WTC11 (cell line): ENCODE results near the gene TMEM204. TPM values are rescaled to one million over a fixed set of nuclear protein-coding genes. Genes with fewer than 3 reads are reported as not detected.
A peak's percentile ranks its signal among the peaks of the same experiment; 100 is the strongest.

Experiments used
- ATAC-seq: fragments of 200-7000 bp; cut with Tn5 transposase; 2 replicates; pipeline ENCODE4 v1.10.0; 2021; ENCODE audit warnings: mild to moderate bottlenecking, moderate library complexity
- CTCF ChIA-PET: fragments of 300-600 bp; sonication (Branson Sonifier 250); formaldehyde crosslinking; loops from one replicate; lab custom pipeline; 2021; ENCODE audit warnings: antibody characterized with exemption; lab: Charles Lee
- POLR2A ChIA-PET: fragments of 350-600 bp; sonication (Branson Sonifier 250); formaldehyde crosslinking; loops from one replicate; lab custom pipeline; 2021; ENCODE audit warnings: antibody characterized with exemption; lab: Charles Lee
- DNase-seq: peaks from one replicate; pipeline ENCODE4 v3.0.0; 2021; ENCODE audit warnings: low spot score
- H3K27ac Mint-ChIP-seq: 2 replicates; pipeline ENCODE4 v1.8.0; 2021; ENCODE audit warnings: mixed read lengths
- H3K27me3 Mint-ChIP-seq: 2 replicates; pipeline ENCODE4 v1.8.0; 2021; ENCODE audit warnings: low read depth, mild to moderate bottlenecking, moderate library complexity, mixed read lengths
- H3K36me3 Mint-ChIP-seq: 2 replicates; pipeline ENCODE4 v1.8.0; 2021; ENCODE audit warnings: mixed read lengths
- H3K4me1 Mint-ChIP-seq: 2 replicates; pipeline ENCODE4 v1.8.0; 2022; ENCODE audit warnings: mixed read lengths
- H3K4me3 Mint-ChIP-seq: 2 replicates; pipeline ENCODE4 v1.8.0; 2021; ENCODE audit warnings: mild to moderate bottlenecking, moderate library complexity, mixed read lengths
- H3K9me3 Mint-ChIP-seq: 2 replicates; pipeline ENCODE4 v1.8.0; 2021; ENCODE audit warnings: mixed read lengths
- ATF1 ChIP-seq: sonication (generic); formaldehyde crosslinking; IDR thresholded peaks from 2 replicates; pipeline ENCODE4 v1.8.1; 2023; ENCODE audit warnings: mild to moderate bottlenecking, moderate library complexity, missing genetic modification reagents
- E2F4 ChIP-seq: sonication (generic); formaldehyde crosslinking; IDR thresholded peaks from 2 replicates; pipeline ENCODE4 v1.8.1; 2022; ENCODE audit warnings: low read depth, mild to moderate bottlenecking, moderate library complexity, missing genetic modification reagents, borderline replicate concordance
- EMX1 ChIP-seq: fragments of 250-450 bp; sonication (Bioruptor Pico); IDR thresholded peaks from 2 replicates; pipeline ENCODE4 v1.8.0; 2021; ENCODE audit warnings: mild to moderate bottlenecking
- ETV6 ChIP-seq: sonication (generic); formaldehyde crosslinking; IDR thresholded peaks from 2 replicates; pipeline ENCODE4 v1.8.1; 2022; ENCODE audit warnings: mild to moderate bottlenecking, missing genetic modification reagents
- HMGA2 ChIP-seq: fragments of 250-450 bp; sonication (Bioruptor Pico); IDR thresholded peaks from 2 replicates; pipeline ENCODE4 v1.4.0; 2021; ENCODE audit warnings: mild to moderate bottlenecking, moderate library complexity
- JAZF1 ChIP-seq: fragments of 250-450 bp; sonication (Bioruptor Pico); IDR thresholded peaks from 2 replicates; pipeline ENCODE4 v1.9.0; 2021; ENCODE audit warnings: moderate library complexity, mild to moderate bottlenecking, inconsistent platforms
- JUN ChIP-seq: sonication (generic); formaldehyde crosslinking; IDR thresholded peaks from 2 replicates; pipeline ENCODE4 v1.8.0; 2023; ENCODE audit warnings: mild to moderate bottlenecking, missing genetic modification reagents
- MAX ChIP-seq: sonication (generic); formaldehyde crosslinking; IDR thresholded peaks from 2 replicates; pipeline ENCODE4 v1.8.0; 2022; ENCODE audit warnings: mild to moderate bottlenecking, missing genetic modification reagents
- MXD4 ChIP-seq: fragments of 250-450 bp; sonication (Bioruptor Pico); IDR thresholded peaks from 2 replicates; pipeline ENCODE4 v1.8.0; 2021; ENCODE audit warnings: mild to moderate bottlenecking, moderate library complexity, borderline replicate concordance
- NFATC4 ChIP-seq: fragments of 250-450 bp; sonication (Bioruptor Pico); IDR thresholded peaks from 2 replicates; pipeline ENCODE4 v1.9.0; 2021; ENCODE audit warnings: mild to moderate bottlenecking
- SP1 ChIP-seq: sonication (generic); formaldehyde crosslinking; conservative IDR thresholded peaks from 2 replicates; pipeline ENCODE4 v1.8.1; 2022; ENCODE audit warnings: missing genetic modification reagents
- TCF7 ChIP-seq: sonication (generic); formaldehyde crosslinking; IDR thresholded peaks from 2 replicates; pipeline ENCODE4 v1.8.0; 2022; ENCODE audit warnings: mild to moderate bottlenecking, low read depth, missing genetic modification reagents, moderate library complexity
- USF1 ChIP-seq: sonication (generic); formaldehyde crosslinking; IDR thresholded peaks from 2 replicates; pipeline ENCODE4 v1.8.0; 2022; ENCODE audit warnings: mild to moderate bottlenecking, missing genetic modification reagents
- USF2 ChIP-seq: sonication (generic); formaldehyde crosslinking; IDR thresholded peaks from 2 replicates; pipeline ENCODE4 v1.8.1; 2023; ENCODE audit warnings: mild to moderate bottlenecking, missing genetic modification reagents, moderate library complexity
- ZNF219 ChIP-seq: sonication (generic); formaldehyde crosslinking; IDR thresholded peaks from 2 replicates; pipeline ENCODE4 v1.8.0; 2023; ENCODE audit warnings: missing genetic modification reagents, mild to moderate bottlenecking, borderline replicate concordance
- ZNF317 ChIP-seq: sonication (generic); formaldehyde crosslinking; IDR thresholded peaks from 2 replicates; pipeline ENCODE4 v1.8.1; 2023; ENCODE audit warnings: low read depth, mild to moderate bottlenecking, moderate library complexity, missing genetic modification reagents, borderline replicate concordance
- ZSCAN18 ChIP-seq: fragments of 250-450 bp; sonication (Bioruptor Pico); IDR thresholded peaks from 2 replicates; pipeline ENCODE4 v2.1.2; 2022; ENCODE audit warnings: mild to moderate bottlenecking, moderate library complexity
- total RNA-seq: library from RNA; stranded (reverse); gene quantifications from 3 replicates; pipeline ENCODE4 v1.2.3, GENCODE V29; 2021
- TF ChIP-seq, protein P1 (sequence below): fragments of 250-450 bp; sonication (Bioruptor Pico); conservative IDR thresholded peaks from 2 replicates; pipeline ENCODE4 v1.9.0; 2021; ENCODE audit warnings: mild to moderate bottlenecking
- TF ChIP-seq, protein P2 (sequence below): sonication (generic); formaldehyde crosslinking; IDR thresholded peaks from 2 replicates; pipeline ENCODE4 v1.8.1; 2022; ENCODE audit warnings: mild to moderate bottlenecking, missing genetic modification reagents, moderate library complexity, borderline replicate concordance
- TF ChIP-seq, protein P3 (sequence below): sonication (generic); formaldehyde crosslinking; IDR thresholded peaks from 2 replicates; pipeline ENCODE4 v1.8.0; 2023; ENCODE audit warnings: missing genetic modification reagents
- TF ChIP-seq, protein P4 (sequence below): sonication (generic); formaldehyde crosslinking; IDR thresholded peaks from 2 replicates; pipeline ENCODE4 v1.8.1; 2022; ENCODE audit warnings: missing genetic modification reagents, borderline replicate concordance

The TMEM204 gene
- total RNA-seq, 1 experiment from 2014 or later, result 0.35 TPM

DNA sequence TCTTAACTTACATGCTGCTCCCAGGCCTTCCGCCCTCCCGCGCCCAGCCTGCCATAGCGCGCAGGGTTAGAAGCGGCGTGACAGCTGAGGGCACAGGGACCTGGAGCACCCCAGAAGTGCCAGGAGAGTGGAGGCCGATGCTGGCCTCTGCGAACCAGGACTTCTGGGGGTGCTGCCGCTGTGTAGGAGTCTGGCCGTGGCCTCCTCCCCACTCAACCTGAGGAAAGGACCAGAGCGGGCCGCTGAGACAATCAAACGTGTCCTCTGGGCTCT is 1.9 kb upstream of the TMEM204 start:
- no peak overlapping the region for H3K4me3 Mint-ChIP-seq
- H3K4me1 Mint-ChIP-seq, result no peaks in the 10 kb centered on the region
- ChIA-PET CTCF (no interaction called here), POLR2A (no interaction called here)
- no peak for DNase-seq
- no peak for TF ChIP-seq ZNF219 (CRISPR knock-in tag)
- TF ChIP-seq MXD4, result no peak
- TF ChIP-seq ZSCAN18 (CRISPR knock-in tag), result no peak
- TF ChIP-seq USF1, result no peak
- H3K27me3 Mint-ChIP-seq, result no peaks in the 10 kb centered on the region
- H3K9me3 Mint-ChIP-seq, result no peaks in the 10 kb centered on the region
- ATAC-seq, result no peak
- H3K36me3 Mint-ChIP-seq, result no peaks in the 10 kb centered on the region
- no peak overlapping the region for H3K27ac Mint-ChIP-seq

DNA sequence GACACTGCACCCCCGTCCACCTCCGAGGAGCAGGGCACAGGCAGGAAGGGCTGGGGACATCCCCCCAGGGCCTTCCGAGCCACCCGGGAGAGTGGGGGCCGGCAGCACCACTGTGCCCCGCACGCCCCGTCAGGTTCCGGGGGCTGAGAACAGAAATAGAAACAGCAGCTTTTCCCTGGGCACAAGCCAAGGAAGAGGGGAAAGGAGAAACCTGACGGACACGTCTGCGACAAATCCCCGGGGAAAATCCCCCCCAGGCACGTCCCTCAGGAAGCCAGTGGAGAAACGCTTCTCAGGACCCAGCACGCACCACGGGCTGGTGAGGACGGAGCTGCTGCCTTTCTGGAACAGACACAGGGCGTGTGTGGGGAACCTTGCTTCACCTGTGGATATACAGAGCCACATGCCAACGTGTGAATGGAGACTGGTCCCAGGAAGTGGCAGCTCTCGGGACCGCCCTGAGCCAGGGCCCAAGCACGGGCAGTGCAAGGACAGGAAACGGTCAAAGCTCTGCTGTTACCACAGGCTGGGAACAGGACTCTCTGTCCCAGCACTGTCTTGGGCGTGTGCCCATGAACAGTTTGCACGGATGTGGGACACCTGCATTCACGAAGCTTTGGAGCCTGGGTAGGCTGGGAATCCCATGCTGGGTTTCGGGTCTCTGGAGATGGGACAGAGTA is 1.2 kb upstream of the TMEM204 start:
- TF ChIP-seq E2F4 (no peak), NFATC4 (CRISPR knock-in tag) (no peak), MAX (no peak), USF2 (no peak), TCF7 (CRISPR knock-in tag) (no peak), JAZF1 (CRISPR knock-in tag) (no peak)
- no peaks in the 10 kb centered on the region for H3K4me1 Mint-ChIP-seq
- POLR2A ChIA-PET, result no interaction called here
- H3K27ac Mint-ChIP-seq, result 0 out of 2 replicates have a peak overlapping the region, but pooled peaks have one; percentile 68
- ATAC-seq (no peak), DNase-seq (no peak)
- no peaks in the 10 kb centered on the region for H3K9me3 Mint-ChIP-seq
- H3K4me3 Mint-ChIP-seq, result no peak overlapping the region
- no peaks in the 10 kb centered on the region for H3K36me3 Mint-ChIP-seq
- CTCF ChIA-PET, result no interaction called here
- no peaks in the 10 kb centered on the region for H3K27me3 Mint-ChIP-seq

GRCh38 chr16:1532771-1533170 is 695 bp upstream of the TMEM204 start:
- DNase-seq (no peak), ATAC-seq (no peak)
- H3K27me3 Mint-ChIP-seq, result no peaks in the 10 kb centered on the region
- H3K36me3 Mint-ChIP-seq, result no peaks in the 10 kb centered on the region
- no peak overlapping the region for H3K4me3 Mint-ChIP-seq
- ChIA-PET CTCF (no interaction called here), POLR2A (no interaction called here)
- no peaks in the 10 kb centered on the region for H3K9me3 Mint-ChIP-seq
- H3K27ac Mint-ChIP-seq, result no peak overlapping the region
- no peaks in the 10 kb centered on the region for H3K4me1 Mint-ChIP-seq
- TF ChIP-seq EMX1 (CRISPR knock-in tag) (no peak), ATF1 (CRISPR knock-in tag) (no peak), HMGA2 (CRISPR knock-in tag) (no peak), SP1 (no peak), ZNF317 (CRISPR knock-in tag) (no peak), JUN (CRISPR knock-in tag) (no peak), ETV6 (CRISPR knock-in tag) (no peak), ZNF219 (CRISPR knock-in tag) (no peak)
- TF ChIP-seq, protein P1, sequence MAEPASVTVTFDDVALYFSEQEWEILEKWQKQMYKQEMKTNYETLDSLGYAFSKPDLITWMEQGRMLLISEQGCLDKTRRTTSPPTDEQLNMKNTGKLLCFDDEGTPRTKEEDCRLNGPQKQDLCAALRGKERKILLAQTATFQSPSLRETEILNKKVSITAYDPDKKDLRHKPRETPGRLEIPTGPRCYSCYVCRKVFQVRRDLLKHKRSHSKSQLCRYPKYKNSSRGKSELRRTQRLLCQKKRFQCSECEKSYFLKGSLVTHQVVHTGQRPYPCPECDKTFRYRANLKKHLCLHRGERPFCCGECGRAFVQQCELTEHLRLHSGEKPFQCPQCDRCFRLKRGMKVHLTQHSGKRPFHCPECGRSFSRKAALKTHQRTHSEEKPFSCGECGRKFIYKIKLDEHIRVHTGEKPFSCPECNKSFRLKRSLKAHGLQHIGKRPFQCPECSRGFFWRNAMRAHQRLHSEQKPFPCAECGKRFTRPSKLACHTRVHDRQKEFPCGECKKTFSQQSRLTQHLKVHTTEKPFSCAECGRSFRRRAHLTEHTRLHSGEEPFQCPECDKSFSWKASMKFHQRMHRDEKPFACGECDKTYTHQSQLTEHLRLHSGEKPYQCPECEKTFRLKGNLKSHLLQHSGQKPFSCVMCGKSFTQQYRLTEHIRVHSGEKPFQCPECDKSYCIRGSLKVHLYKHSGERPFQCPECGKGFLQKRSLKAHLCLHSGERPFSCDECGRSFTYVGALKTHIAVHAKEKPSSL (CRISPR knock-in tag), result no peak
- TF ChIP-seq, protein P2, sequence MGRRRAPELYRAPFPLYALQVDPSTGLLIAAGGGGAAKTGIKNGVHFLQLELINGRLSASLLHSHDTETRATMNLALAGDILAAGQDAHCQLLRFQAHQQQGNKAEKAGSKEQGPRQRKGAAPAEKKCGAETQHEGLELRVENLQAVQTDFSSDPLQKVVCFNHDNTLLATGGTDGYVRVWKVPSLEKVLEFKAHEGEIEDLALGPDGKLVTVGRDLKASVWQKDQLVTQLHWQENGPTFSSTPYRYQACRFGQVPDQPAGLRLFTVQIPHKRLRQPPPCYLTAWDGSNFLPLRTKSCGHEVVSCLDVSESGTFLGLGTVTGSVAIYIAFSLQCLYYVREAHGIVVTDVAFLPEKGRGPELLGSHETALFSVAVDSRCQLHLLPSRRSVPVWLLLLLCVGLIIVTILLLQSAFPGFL (CRISPR knock-in tag), result no peak
- TF ChIP-seq, protein P3, sequence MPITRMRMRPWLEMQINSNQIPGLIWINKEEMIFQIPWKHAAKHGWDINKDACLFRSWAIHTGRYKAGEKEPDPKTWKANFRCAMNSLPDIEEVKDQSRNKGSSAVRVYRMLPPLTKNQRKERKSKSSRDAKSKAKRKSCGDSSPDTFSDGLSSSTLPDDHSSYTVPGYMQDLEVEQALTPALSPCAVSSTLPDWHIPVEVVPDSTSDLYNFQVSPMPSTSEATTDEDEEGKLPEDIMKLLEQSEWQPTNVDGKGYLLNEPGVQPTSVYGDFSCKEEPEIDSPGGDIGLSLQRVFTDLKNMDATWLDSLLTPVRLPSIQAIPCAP (CRISPR knock-in tag), result no peak
- TF ChIP-seq, protein P4, sequence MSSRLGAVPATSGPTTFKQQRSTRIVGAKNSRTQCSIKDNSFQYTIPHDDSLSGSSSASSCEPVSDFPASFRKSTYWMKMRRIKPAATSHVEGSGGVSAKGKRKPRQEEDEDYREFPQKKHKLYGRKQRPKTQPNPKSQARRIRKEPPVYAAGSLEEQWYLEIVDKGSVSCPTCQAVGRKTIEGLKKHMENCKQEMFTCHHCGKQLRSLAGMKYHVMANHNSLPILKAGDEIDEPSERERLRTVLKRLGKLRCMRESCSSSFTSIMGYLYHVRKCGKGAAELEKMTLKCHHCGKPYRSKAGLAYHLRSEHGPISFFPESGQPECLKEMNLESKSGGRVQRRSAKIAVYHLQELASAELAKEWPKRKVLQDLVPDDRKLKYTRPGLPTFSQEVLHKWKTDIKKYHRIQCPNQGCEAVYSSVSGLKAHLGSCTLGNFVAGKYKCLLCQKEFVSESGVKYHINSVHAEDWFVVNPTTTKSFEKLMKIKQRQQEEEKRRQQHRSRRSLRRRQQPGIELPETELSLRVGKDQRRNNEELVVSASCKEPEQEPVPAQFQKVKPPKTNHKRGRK, result no peak
